Inferior parietal cortex (tissue), 1 donor: ENCODE data around the gene CDIP1.

ENCODE experiments used
- DNase-seq: peaks from one replicate; pipeline ENCODE4 v3.0.0-alpha.2; 2016; ENCODE audit errors: extremely low spot score

Gene CDIP1

GRCh38 chr16:4489030-4489429 is 49.5 kb downstream of the CDIP1 start:
- DNase-seq = no peak

GRCh38 chr16:4488499-4488967 is 50.0 kb downstream of the CDIP1 start:
- DNase-seq = no peak

DNA sequence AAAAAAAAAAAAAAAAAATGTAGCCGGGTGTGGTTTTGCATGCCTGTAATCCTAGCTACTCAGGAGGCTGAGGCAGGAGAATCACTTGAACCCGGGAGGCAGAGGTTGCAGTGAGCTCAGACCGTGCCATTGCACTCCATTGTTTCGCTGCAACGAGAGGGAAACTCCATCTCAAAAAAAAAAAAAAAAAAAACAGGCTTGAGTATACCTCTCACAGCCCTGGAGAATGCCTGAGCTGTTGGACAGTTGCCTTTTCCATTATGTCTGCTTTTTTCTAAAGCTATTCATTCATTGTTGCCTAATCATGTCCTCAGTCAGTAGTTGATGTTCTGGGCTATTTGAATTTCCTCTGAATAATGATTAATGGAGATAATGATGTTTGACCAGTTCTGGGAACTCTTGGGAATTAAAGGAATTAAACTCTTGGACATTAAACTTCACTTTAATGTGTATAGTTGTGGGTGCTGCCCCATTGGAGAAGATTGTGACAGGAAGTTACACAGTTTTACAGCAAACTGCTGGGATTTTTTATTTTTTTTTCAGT is 50.5 kb downstream of the CDIP1 start:
- DNase-seq = no peak

- no peak for DNase-seq
Measured at GRCh38 chr16:4486126-4486893, 52.3 kb downstream of the CDIP1 start.

GRCh38 chr16:4481963-4482362 is 56.6 kb downstream of the CDIP1 start:
- no peak for DNase-seq

DNA sequence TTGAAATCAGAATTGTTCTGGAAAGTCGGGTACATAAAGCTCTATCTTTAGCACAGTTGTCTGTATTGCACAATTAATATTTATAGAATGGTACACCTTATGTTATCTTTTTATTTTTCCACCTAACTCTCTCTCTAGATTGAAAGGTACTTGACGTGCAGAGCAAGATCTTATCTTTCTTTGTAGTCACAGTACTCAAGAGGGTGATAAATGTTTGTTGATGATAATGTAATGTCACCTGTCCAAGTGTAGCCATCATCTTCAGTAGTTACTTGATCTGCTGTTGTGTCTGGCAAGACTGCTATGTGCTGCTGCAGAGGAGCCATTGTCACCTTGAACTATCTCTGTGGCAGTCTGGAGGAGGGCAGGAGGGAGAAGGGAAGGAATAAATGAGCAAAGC is 57.0 kb downstream of the CDIP1 start:
- DNase-seq = no peak

GRCh38 chr16:4477966-4478365 is 60.6 kb downstream of the CDIP1 start:
- DNase-seq = no peak

DNA sequence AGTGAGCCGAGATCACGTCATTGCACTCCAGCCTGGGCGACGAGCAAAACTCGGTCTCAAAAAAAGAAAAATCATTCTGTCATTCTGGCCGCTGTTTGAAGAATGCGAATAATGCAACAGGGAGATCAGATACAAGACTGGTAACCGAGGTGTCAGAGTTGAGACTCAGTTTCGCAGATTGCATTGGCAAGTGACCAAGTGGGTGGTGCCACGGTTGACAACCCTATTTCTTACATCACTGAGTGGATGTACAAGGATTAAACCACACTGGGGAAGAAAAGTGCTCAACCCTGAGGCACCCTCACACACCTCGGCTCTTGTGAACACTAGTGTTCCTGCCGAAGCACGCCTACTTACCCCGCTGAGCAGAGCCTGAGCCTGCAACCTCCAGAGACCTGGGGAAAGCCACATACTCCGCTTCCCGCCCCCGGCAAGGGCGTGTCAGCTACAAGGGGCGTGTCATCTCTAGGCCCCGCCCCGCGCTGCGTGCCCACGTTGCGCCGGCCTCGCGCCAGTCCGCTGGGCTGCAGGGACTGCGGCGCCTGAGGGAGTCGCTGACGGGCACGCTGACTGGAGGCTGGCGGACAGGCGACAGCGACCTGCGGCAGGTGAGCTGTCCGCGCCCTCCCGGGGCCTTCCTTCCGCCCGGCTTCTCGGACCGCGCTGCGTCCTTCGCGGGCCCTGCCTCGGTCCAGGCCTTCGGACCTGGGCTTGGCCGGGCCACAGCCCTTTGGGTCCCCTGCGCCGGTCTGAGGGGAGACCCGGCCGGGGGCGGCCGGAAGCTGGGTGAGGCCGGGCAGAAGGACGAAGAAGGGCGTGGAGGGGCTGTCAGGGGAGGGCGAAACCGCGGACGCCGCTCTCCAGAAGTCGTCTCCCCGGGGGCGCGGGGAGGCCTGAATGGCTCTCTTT is 62.4 kb downstream of the CDIP1 start, which contains the start of gene HMOX2:
Gene HMOX2 (plus strand): TSS at position 519 of the 909 bp plus-strand sequence. CDS start 29,127 bp downstream, outside the sequence.
- peak; percentile 94 for DNase-seq

GRCh38 chr16:4474192-4474961 is 64.2 kb downstream of the CDIP1 start, which contains the start of gene NMRAL1:
Gene NMRAL1, minus strand, starts transcription at chr16:4474625. Its CDS starts 493 bp downstream, at chr16:4474132.
- peak; percentile 86 for DNase-seq

DNA sequence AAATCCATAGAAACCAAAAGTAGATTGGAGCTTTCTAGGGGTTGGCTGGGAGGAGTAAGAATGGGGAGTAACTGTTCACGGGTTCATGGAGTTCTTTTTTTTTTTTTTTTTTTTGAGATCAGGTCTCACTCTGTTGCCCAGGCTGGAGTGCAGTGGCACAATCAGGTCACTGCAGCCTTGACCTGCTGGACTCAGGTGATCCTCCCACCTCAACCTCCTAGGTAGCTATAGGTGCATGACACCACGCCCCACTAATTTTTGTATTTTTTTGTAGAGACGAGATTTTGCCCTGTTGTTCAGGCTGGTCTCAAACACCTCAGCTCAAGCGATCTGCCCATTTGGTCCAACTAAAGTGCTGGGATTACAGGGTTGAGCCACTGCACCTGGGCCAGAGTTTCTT is 65.7 kb downstream of the CDIP1 start:
- DNase-seq = no peak

GRCh38 chr16:4471869-4472268 is 66.7 kb downstream of the CDIP1 start:
- no peak for DNase-seq

DNA sequence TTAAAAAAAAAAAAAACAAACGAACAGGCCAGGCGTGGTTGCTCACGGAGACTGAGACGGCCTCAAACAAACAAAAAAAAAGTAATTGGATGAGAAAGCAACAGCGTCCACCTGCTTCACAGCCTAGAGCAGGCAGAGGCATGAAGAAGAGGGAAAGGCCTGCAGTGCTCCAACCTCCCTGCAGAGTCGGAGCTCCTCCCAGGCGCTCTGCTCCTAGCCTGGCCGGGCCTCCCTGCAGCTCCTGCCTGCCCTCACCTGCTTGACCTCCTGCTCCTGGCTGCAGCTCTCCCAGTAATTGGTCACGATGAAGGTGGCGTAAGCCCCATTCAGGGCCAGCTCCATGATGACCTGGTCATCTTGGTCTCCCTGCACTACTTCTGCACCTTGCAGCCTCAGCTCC is 69.6 kb downstream of the CDIP1 start:
- DNase-seq = no peak

DNA sequence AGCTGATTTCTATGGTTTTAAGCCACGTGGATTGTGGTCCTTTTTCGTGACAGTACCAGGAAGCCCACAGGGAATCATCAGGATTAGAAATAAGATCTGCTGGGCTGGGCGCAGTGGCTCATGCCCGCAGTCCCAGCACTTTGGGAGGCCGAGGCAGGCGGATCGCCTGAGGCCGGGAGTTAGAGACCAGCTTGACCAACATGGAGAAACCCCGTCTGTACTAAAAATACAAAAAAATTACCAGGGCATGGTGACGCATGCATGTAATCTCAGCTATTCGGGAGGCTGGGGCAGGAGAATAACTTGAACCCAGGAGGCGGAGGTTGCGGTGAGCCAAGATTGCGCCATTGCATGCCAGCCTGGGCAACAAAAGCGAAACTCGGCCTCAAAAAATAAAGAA is 70.7 kb downstream of the CDIP1 start:
- DNase-seq = no peak

DNA sequence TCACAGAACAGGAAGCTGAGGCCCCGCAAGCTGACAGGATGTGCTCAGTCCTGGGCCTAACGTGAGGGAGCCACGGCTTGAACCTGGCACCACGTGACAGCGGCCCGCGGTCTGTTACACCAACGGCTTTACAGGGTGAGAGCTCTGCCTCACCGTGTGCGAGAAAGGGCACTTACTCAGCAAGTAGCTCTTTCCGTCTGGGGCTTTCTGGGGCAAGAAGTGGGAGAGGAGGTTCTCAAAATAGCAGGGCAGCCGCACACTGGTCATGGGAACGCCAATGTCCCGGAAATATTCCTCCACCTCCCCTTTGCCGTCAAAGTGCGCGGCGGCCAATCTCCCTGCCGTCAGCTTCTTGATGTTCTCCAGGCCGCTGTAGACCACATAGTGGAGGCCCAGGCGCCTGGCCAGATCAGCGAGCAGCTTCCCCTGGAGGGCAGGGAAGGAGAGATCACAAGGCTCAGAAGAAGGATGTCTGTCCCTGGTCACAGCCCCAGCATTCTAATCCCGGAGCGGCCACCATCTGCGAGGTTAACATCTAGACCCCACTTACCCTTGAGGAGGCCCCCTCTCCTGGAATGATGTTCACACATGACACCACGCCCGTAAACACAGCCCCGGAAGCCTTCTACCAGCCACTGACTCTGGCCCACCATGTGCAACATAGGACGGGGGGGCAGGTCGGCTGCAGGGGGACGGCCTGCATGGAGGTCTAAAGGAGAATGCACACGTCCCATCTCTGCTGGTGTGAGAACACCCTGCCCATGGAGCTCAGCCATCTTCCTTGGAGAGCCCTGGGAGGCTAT is 72.4 kb downstream of the CDIP1 start:
- no peak for DNase-seq

DNA sequence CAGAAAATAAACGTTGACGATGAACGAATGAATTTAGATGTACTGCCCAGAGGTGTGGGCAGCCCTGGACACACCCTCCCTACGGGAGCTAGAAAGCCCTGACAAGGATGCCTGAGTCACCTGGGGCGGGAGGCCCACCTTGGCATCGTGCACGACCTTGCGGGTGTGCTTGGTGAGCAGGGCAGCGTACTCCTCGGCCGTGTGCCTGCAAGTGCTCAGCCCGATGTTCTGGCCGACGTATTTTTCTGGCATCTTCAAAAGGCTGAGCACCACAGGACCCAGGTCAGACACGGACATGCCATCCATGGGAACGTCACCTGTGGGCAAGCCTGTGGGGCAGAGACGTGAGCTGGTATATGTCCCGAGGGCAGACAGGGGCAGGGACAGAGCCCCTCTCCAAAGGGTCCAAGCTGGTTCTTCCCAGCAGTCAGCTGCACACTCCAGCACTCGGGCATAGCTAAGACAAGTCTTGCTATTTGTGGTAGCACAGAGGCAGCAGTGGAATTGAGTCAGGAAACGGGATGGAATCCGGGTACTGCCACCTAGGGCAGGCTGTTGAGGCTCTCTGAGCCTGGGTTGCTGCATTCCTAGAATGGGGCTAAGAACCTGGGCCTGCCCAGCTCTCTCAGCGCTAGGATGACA is 74.9 kb downstream of the CDIP1 start:
- DNase-seq = no peak

GRCh38 chr16:4461250-4462085 is 77.1 kb downstream of the CDIP1 start:
- no peak for DNase-seq

DNA sequence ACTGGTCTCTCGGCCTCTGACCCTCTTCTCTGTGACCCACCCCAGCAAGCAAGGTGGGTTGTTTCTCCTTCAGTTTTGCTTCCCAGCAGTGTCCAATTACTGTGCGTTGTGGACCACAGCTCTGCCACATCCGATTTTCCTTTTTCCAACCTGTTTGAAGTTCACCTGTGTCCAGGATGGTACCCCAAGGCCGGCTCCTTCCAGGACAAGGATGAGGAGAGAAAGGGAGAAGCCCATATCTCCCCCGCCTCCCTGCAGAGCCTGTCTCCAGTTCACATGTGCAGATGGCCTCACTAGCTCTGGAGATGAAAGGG is 77.7 kb downstream of the CDIP1 start:
- DNase-seq = no peak
